Kidney (tissue), 14 donors: ENCODE data around the gene NYNRIN. TPM values are rescaled to one million over a fixed set of nuclear protein-coding genes. Genes with fewer than 3 reads are reported as not detected.

ENCODE experiments used
- DNase-seq, 5 donors: peaks; one replicate each; pipeline ENCODE4 v3.0.0-alpha.2; 2013 to 2020
- FAIRE-seq: peaks from 2 replicates; lab custom pipeline; 2012; peaks lifted over from hg19 to GRCh38; lab: Jason Lieb, UNC
- H3K27ac ChIP-seq, 2 donors: one replicate each; pipeline ENCODE4 v1.7.0; 2013; ENCODE audit warnings: low read depth in 2 of 2, low read length in 2 of 2, inconsistent platforms in 1 of 2
- H3K27me3 ChIP-seq: one replicate; pipeline ENCODE4 v1.7.1; 2013; ENCODE audit warnings: low read length, inconsistent platforms; ENCODE audit not compliant: control insufficient read depth, insufficient read depth
- H3K36me3 ChIP-seq, 3 donors: one replicate each; pipeline versions ENCODE4 v1.7.0 to v1.7.1; 2013; ENCODE audit warnings: low read length in 3 of 3, control low read depth in 1 of 3, inconsistent platforms in 1 of 3; ENCODE audit not compliant: insufficient read depth in 3 of 3, control insufficient read depth in 2 of 3
- H3K4me1 ChIP-seq, 3 donors: one replicate each; pipeline versions ENCODE4 v1.7.0 to v1.7.1; 2013; ENCODE audit warnings: low read length in 3 of 3, inconsistent platforms in 1 of 3, low read depth in 1 of 3; ENCODE audit not compliant: control insufficient read depth in 2 of 3, insufficient read depth in 2 of 3
- H3K4me3 ChIP-seq, 3 donors: one replicate each; pipeline versions ENCODE4 v1.7.0 to v1.8.1; 2013; ENCODE audit warnings: low read length in 3 of 3, control low read depth in 1 of 3, inconsistent platforms in 1 of 3
- H3K9ac ChIP-seq, 3 donors: one replicate each; pipeline versions ENCODE4 v1.7.0 to v1.7.1; 2013; ENCODE audit warnings: low read length in 3 of 3, control low read depth in 1 of 3, inconsistent platforms in 1 of 3
- H3K9me3 ChIP-seq, 3 donors: one replicate each; pipeline versions ENCODE4 v1.7.0 to v1.7.1; 2013; ENCODE audit warnings: low read length in 3 of 3, control low read depth in 1 of 3, inconsistent platforms in 1 of 3; ENCODE audit not compliant: control insufficient read depth in 2 of 3, insufficient read depth in 1 of 3
- CTCF ChIP-seq: IDR thresholded peaks from 3 replicates; pipeline ENCODE4 v1.5.1; 2012; ENCODE audit warnings: mild to moderate bottlenecking, moderate library complexity, borderline replicate concordance; ENCODE audit not compliant: insufficient read depth; ENCODE audit errors: extremely low read depth
- intact Hi-C: fragments of 100-400 bp; cut with DNase I; formaldehyde crosslinking; loops from one replicate; pipeline ENCODE4 v1.11.1; 2022
- polyA plus RNA-seq: library from polyadenylated mRNA; stranded (reverse); fragments of 350-450 nt; fragmentation: Illumina TruSeq; extraction: RNeasy Lipid Tissue Mini Kit (QIAGEN cat#74804); gene quantifications from one replicate; pipeline ENCODE4 v1.2.3, GENCODE V29; 2014; ENCODE audit warnings: low read depth, low replicate concordance; ENCODE audit not compliant: insufficient read depth
- total RNA-seq: library from RNA; stranded (reverse); fragmentation: NEBNext Ultra II Directional; extraction: Animal tissue kit (Norgen Biotek cat#: 25700); gene quantifications from one replicate; pipeline ENCODE4 v1.2.1, GENCODE V29; 2021
- donor health status: control.
- donor health status: control.
- donor health status: control.
- donor health status: control.
- donor health status: control.
- donor health status: DM: yes; HTN: yes; CAD: no.
- donor health status: Normal renal cell carcinoma (clear cell type).

Gene NYNRIN
- total and polyA plus RNA-seq, 2 donors from 2014 or later = 4.4 to 12.1 TPM

GRCh38 chr14:24417832-24418491, 19.2 kb downstream of the NYNRIN start:
- TF ChIP-seq CTCF = no peak
- no peaks in the 10 kb centered on the region for H3K9me3 ChIP-seq
- H3K36me3 ChIP-seq = no peaks in the 10 kb centered on the region
- H3K4me1 ChIP-seq = no peaks in the 10 kb centered on the region
- no peak overlapping the region for H3K27ac ChIP-seq
- H3K4me3 ChIP-seq = no peak overlapping the region
- FAIRE-seq (no peak), DNase-seq (no peak)
- H3K9ac ChIP-seq = no peak overlapping the region
- H3K27me3 ChIP-seq = no peaks in the 10 kb centered on the region
- intact Hi-C loops = no loop called here

- no peaks in the 10 kb centered on the region for H3K9me3 ChIP-seq
- no peaks in the 10 kb centered on the region for H3K36me3 ChIP-seq
- H3K4me1 ChIP-seq = no peaks in the 10 kb centered on the region
- FAIRE-seq (no peak), DNase-seq (no peak)
- no peak for TF ChIP-seq CTCF
- no peaks in the 10 kb centered on the region for H3K27me3 ChIP-seq
- no peak overlapping the region for H3K27ac ChIP-seq
- intact Hi-C loops = no loop called here
- no peak overlapping the region for H3K4me3 ChIP-seq
- H3K9ac ChIP-seq = no peak overlapping the region
Measured at GRCh38 chr14:24418492-24418873, 19.7 kb downstream of the NYNRIN start.

GRCh38 chr14:24422261-24422660, 23.5 kb downstream of the NYNRIN start:
- Histone ChIP-seq H3K27ac (no peak overlapping the region), H3K4me3 (no peak overlapping the region), H3K9me3 (no peaks in the 10 kb centered on the region), H3K27me3 (no peaks in the 10 kb centered on the region), H3K9ac (no peak overlapping the region), H3K4me1 (peaks cover 0 to 4% (median 3%) of the 10 kb centered on the region in 3 donors), H3K36me3 (no peaks in the 10 kb centered on the region)
- TF ChIP-seq CTCF = no peak
- FAIRE-seq = no peak
- intact Hi-C loops = loop anchor here (10.0 kb wide), 1 partner anchor 47 kb away; no protein-coding TSS in a partner anchor
- peak in 1 of 5 donors; percentile 3 for DNase-seq
